ENCODE results near the gene GARIN1A. TPM values are rescaled to one million over a fixed set of nuclear protein-coding genes. Genes with fewer than 3 reads are reported as not detected.
"Not testable (repeated sequence)": the region's sequence is repeated elsewhere in the genome, so short reads cannot be mapped to it uniquely, and the experiment has no call there.

The GARIN1A gene
- total RNA-seq, 2 donors from 2014 or later = 0.39 to 0.63 TPM

DNA sequence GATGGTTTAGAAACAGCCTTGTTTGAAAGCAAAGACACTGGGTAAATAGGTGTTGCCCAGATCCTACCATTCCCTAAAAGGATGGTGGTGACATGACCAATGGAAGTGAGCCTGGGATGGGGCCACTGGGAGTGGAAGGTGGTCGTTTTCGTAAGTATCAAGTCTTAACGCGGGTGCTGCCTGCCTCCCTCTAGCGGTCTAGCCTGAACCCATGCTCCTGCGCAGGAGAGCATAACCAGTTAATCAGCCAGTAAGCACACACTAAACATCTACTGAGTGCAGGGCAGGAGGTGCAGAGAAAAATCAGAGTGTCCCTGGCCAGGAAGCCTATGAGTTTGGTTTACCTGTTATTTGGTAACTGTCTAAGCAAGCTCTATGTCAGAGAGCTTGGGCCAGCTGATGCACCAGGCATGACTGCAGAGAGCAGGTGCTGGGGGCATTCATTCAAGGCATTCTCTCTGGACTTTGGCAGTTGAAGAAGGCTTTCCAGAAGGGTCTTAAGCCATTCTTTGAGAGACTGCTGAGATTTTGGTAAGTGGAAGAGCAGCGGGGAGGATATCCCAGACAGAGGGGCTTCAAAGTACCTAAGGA is 930 bp downstream of the GARIN1A start:
- Histone ChIP-seq H3K9me3 (no peaks in the 10 kb centered on the region), H3K27ac (no peak overlapping the region), H3K36me3 (no peaks in the 10 kb centered on the region), H3K27me3 (no peaks in the 10 kb centered on the region), H3K4me1 (no peaks in the 10 kb centered on the region), H3K4me3 (no peak overlapping the region)
- TF ChIP-seq, protein P1, sequence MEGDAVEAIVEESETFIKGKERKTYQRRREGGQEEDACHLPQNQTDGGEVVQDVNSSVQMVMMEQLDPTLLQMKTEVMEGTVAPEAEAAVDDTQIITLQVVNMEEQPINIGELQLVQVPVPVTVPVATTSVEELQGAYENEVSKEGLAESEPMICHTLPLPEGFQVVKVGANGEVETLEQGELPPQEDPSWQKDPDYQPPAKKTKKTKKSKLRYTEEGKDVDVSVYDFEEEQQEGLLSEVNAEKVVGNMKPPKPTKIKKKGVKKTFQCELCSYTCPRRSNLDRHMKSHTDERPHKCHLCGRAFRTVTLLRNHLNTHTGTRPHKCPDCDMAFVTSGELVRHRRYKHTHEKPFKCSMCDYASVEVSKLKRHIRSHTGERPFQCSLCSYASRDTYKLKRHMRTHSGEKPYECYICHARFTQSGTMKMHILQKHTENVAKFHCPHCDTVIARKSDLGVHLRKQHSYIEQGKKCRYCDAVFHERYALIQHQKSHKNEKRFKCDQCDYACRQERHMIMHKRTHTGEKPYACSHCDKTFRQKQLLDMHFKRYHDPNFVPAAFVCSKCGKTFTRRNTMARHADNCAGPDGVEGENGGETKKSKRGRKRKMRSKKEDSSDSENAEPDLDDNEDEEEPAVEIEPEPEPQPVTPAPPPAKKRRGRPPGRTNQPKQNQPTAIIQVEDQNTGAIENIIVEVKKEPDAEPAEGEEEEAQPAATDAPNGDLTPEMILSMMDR (IDR thresholded peaks at IDR 0.05) = peak; percentile 32 to 51
- no peak for DNase-seq (ENCODE audit: low spot score)

DNA sequence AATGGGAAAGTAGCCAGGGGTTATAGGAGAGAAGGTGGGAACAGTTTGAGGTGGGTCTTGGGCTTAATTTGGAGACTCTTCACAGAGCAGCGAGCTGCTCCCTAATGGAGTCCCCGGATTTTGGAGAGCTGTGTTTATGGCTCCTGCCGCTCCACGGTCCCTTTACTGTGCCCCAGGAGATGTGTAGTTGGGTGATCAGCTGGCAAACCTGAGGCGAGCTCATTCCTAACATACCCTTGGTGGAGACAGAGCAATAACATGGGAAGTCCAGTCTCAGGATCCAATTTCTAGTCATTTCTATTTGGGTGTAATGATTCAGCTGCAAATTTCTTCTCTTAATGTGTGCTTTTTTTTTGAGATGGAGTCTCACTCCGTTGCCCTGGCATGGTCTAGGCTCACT is 1.5 kb downstream of the GARIN1A start:
- Histone ChIP-seq H3K9me3 (no peaks in the 10 kb centered on the region), H3K36me3 (no peaks in the 10 kb centered on the region), H3K27me3 (no peaks in the 10 kb centered on the region), H3K4me1 (no peaks in the 10 kb centered on the region), H3K27ac (no peak overlapping the region), H3K4me3 (no peak overlapping the region)
- no peak for DNase-seq (ENCODE audit: low spot score)
- TF ChIP-seq, protein P1 (IDR thresholded peaks at IDR 0.05) = no peak

DNA sequence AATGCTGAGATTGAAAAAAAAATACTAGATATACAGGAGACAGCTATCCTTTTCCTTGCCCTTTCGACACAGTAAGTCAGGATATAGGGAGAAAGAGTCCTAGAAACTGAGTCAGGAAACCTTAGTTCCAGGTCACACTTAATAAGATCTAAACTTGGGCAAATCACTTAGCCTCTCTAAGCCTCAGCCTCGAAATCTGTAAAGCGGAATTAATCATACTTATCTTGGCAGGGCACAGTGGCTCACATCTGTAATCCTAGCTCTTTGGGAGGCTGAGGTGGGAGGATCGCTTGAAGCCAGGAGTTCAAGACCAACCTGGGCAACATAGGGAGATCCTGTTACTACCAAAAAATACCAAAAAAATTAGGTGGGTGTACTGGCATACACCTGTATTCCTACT is 4.6 kb downstream of the GARIN1A start:
- Histone ChIP-seq H3K9me3 (no peaks in the 10 kb centered on the region), H3K27ac (no peak overlapping the region), H3K27me3 (no peaks in the 10 kb centered on the region), H3K36me3 (no peaks in the 10 kb centered on the region), H3K4me3 (no peak overlapping the region), H3K4me1 (no peaks in the 10 kb centered on the region)
- no peak for DNase-seq (ENCODE audit: low spot score)
- TF ChIP-seq, protein P1 (IDR thresholded peaks at IDR 0.05) = no peak

DNA sequence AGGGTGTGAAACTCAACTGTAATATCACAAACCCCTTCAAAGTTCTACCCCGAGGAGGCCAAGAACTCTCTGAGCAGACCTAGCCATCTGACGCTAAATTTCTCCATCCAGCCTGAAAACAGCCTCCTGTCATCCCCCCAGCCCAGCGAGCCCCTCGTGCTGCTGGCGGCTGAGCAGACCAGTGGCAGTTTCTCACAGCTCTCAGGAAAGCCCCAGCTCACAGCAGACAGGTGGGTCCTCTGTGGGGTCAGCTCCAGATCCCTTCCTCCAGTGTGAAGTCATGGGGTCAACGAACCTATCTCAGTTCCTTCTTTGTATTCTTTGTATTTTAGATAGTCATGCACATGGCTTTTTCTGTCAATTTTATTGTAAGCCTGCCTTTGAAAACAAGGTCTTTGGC is 7.8 kb downstream of the GARIN1A start:
- H3K36me3 ChIP-seq = peaks cover 8% of the 10 kb centered on the region
- H3K4me3 ChIP-seq = no peak overlapping the region
- TF ChIP-seq, protein P1 (IDR thresholded peaks at IDR 0.05) = no peak
- no peaks in the 10 kb centered on the region for H3K9me3 ChIP-seq
- H3K4me1 ChIP-seq = no peaks in the 10 kb centered on the region
- no peak for DNase-seq (ENCODE audit: low spot score)
- no peaks in the 10 kb centered on the region for H3K27me3 ChIP-seq
- no peak overlapping the region for H3K27ac ChIP-seq

DNA sequence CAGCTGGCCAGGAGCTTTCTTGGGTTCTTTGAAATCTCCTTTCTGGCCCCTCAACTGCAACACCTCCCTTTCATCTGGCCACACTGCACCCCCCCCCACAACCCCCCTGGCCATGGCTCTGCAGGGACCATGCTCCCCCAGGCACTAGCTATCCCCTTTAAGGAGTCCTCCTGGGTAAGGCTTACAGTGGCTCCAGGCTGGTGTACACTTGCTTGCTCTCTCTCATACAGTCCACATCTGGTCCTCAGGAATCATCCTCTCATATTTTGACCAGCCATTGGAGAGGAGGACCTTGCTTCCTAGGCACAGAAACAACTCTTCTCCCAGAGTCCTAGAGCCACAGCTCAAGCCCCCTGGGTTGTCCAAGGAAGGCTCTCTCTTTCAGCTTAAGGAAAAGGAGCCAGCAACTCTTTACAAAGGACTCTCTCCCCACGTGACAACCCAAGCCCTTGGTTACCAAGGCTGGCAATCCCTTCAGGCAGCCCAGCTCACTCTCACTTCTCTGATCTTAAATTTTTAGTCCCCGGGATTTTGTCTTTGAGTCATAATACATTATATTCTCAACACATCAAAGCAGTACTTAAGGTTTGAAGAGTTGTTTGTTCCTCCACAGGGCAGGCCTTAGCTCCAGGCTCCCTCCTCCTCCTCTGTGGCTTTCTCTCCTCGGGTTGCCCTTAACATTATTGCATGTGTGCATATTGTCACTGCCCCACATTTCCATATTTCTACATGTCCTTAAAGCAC is 9.9 kb downstream of the GARIN1A start:
- TF ChIP-seq, protein P1 (IDR thresholded peaks at IDR 0.05) = no peak
- no peak overlapping the region for H3K27ac ChIP-seq

DNA sequence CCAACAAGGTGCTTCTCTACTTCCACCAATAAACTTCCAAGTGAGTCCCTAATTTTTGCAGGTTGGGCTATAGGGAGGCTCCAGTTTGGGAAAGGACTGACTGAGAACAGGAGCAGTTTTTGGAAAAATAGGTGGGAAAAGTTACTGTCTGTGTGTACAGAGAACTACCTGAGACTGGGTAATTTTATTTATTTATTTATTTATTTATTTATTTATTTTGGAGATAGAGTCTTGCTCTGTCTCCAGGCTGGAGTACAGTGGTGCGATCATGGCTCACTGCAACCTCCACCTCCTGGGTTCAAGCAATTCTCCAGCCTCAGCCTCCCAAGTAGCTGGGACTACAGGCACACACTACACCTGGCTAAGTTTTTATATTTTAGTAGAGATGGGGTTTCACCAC is 11.2 kb downstream of the GARIN1A start:
- H3K36me3 ChIP-seq; H3K4me1 ChIP-seq; H3K4me3 ChIP-seq; H3K27me3 ChIP-seq; DNase-seq (ENCODE audit: low spot score); H3K9me3 ChIP-seq; H3K27ac ChIP-seq: not testable (repeated sequence)

More for the DNA sequence above, 9.9 kb downstream of the GARIN1A start:
- Histone ChIP-seq H3K36me3 (peaks cover 8% of the 10 kb centered on the region), H3K27me3 (no peaks in the 10 kb centered on the region), H3K4me1 (no peaks in the 10 kb centered on the region), H3K9me3 (no peaks in the 10 kb centered on the region), H3K4me3 (no peak overlapping the region)
- no peak for DNase-seq (ENCODE audit: low spot score)

DNA sequence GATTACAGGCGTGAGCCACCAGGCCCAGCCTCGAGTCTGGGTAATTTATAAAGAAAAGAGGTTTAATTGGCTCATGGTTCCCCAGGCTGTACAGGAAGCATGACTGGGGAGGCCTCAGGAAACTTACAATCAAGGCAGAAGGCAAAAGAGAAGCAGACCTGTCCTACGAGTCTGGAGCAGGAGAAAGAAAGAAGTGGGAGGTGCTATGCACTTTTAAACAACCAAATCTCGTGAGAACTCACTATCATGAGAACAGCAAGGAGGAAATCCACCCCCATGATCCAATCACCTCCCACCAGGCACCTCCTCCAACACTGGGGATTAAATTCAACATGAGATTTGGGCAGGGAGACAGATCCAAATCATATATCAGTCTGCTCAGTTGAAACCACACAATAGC is 11.6 kb downstream of the GARIN1A start:
- H3K4me1 ChIP-seq; H3K36me3 ChIP-seq; H3K9me3 ChIP-seq; H3K4me3 ChIP-seq; H3K27me3 ChIP-seq; DNase-seq (ENCODE audit: low spot score); H3K27ac ChIP-seq: not testable (repeated sequence)
